ENCODE data around the gene PTPRM.

PTPRM gene

GRCh38 chr18:8167026-8167425 is 599.9 kb downstream of the PTPRM start (continued):
- TF ChIP-seq ISL1 (CRISPR knock-in tag; IDR thresholded peaks at IDR 0.05): no peak
- no peak for TF ChIP-seq ZNF565 (CRISPR knock-in tag; conservative IDR thresholded peaks at IDR 0.05; ENCODE audit: low read depth)

DNA sequence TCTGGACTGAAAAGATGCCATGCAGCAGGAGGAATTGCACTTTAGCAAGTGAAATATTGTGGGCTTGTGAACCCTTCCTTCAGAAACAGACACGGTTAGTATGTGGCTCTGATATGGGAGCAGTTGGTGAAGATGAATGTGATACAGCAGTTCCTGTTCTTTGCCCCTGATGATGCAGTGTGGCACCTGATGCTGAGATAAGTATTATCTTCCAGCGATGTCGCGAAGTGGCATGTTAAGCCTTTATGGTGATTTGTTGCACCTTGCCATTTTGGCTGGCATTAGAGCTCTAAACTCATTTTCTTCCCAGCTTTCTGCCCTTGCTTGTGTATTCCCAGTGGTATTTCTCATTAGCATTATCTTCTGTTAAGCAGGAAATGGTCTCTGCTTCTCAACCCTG is 600.6 kb downstream of the PTPRM start:
- TF ChIP-seq OSR1 (CRISPR knock-in tag; IDR thresholded peaks at IDR 0.05) (no peak), PPARA (CRISPR knock-in tag; IDR thresholded peaks at IDR 0.05; ENCODE audit: borderline replicate concordance) (no peak), ZNF565 (CRISPR knock-in tag; conservative IDR thresholded peaks at IDR 0.05; ENCODE audit: low read depth) (no peak), TOX (CRISPR knock-in tag; IDR thresholded peaks at IDR 0.05; ENCODE audit: borderline replicate concordance) (no peak), GLIS3 (CRISPR knock-in tag; IDR thresholded peaks at IDR 0.05) (no peak), ARNTL (CRISPR knock-in tag; IDR thresholded peaks at IDR 0.05; ENCODE audit: borderline replicate concordance, low read depth) (no peak), CREB5 (CRISPR knock-in tag; IDR thresholded peaks at IDR 0.05; ENCODE audit: low read depth) (no peak), TCF4 (CRISPR knock-in tag; IDR thresholded peaks at IDR 0.05; ENCODE audit: borderline replicate concordance) (no peak), BACH2 (CRISPR knock-in tag; IDR thresholded peaks at IDR 0.05; ENCODE audit: borderline replicate concordance) (no peak), ZNF70 (CRISPR knock-in tag; IDR thresholded peaks at IDR 0.05) (no peak), ZFP30 (CRISPR knock-in tag; IDR thresholded peaks at IDR 0.05) (no peak)
- TF ChIP-seq, protein P1, sequence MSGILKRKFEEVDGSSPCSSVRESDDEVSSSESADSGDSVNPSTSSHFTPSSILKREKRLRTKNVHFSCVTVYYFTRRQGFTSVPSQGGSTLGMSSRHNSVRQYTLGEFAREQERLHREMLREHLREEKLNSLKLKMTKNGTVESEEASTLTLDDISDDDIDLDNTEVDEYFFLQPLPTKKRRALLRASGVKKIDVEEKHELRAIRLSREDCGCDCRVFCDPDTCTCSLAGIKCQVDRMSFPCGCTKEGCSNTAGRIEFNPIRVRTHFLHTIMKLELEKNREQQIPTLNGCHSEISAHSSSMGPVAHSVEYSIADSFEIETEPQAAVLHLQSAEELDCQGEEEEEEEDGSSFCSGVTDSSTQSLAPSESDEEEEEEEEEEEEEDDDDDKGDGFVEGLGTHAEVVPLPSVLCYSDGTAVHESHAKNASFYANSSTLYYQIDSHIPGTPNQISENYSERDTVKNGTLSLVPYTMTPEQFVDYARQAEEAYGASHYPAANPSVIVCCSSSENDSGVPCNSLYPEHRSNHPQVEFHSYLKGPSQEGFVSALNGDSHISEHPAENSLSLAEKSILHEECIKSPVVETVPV (CRISPR knock-in tag; IDR thresholded peaks at IDR 0.05): no peak
- ATAC-seq: no peak

DNA sequence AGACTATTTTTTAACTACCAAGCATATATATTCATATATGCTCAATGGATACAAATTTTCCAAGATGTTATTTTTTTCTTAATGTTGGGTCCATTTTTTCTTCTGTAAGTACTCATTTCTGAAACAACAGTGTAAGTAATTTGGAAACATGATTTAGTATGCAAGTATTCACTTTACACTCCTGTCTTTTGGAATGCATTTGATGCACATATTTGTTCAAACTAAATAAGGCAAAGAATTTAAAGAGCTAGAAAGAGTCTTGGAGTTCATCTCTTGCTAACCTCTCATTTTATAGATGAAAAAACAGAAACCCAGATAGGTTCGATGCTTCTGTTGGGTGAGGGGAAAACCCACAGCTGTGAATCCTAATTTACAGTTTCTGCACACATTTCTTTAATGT is 602.6 kb downstream of the PTPRM start:
- ATAC-seq: no peak
- TF ChIP-seq ARNTL (CRISPR knock-in tag; IDR thresholded peaks at IDR 0.05; ENCODE audit: borderline replicate concordance, low read depth): no peak
- TF ChIP-seq, protein P1 (CRISPR knock-in tag; IDR thresholded peaks at IDR 0.05): no peak
- no peak for TF ChIP-seq PATZ1 (CRISPR knock-in tag; IDR thresholded peaks at IDR 0.05; ENCODE audit: borderline replicate concordance)
- no peak for TF ChIP-seq GLIS3 (CRISPR knock-in tag; IDR thresholded peaks at IDR 0.05)
- TF ChIP-seq CSDC2 (CRISPR knock-in tag; IDR thresholded peaks at IDR 0.05): no peak
- TF ChIP-seq ZFP30 (CRISPR knock-in tag; IDR thresholded peaks at IDR 0.05): no peak
- TF ChIP-seq OSR1 (CRISPR knock-in tag; IDR thresholded peaks at IDR 0.05): no peak
- TF ChIP-seq ZNF8 (CRISPR knock-in tag; IDR thresholded peaks at IDR 0.05): no peak
- no peak for TF ChIP-seq RARB (CRISPR knock-in tag; IDR thresholded peaks at IDR 0.05)
- no peak for TF ChIP-seq TCF4 (CRISPR knock-in tag; IDR thresholded peaks at IDR 0.05; ENCODE audit: borderline replicate concordance)
- TF ChIP-seq, protein P2, sequence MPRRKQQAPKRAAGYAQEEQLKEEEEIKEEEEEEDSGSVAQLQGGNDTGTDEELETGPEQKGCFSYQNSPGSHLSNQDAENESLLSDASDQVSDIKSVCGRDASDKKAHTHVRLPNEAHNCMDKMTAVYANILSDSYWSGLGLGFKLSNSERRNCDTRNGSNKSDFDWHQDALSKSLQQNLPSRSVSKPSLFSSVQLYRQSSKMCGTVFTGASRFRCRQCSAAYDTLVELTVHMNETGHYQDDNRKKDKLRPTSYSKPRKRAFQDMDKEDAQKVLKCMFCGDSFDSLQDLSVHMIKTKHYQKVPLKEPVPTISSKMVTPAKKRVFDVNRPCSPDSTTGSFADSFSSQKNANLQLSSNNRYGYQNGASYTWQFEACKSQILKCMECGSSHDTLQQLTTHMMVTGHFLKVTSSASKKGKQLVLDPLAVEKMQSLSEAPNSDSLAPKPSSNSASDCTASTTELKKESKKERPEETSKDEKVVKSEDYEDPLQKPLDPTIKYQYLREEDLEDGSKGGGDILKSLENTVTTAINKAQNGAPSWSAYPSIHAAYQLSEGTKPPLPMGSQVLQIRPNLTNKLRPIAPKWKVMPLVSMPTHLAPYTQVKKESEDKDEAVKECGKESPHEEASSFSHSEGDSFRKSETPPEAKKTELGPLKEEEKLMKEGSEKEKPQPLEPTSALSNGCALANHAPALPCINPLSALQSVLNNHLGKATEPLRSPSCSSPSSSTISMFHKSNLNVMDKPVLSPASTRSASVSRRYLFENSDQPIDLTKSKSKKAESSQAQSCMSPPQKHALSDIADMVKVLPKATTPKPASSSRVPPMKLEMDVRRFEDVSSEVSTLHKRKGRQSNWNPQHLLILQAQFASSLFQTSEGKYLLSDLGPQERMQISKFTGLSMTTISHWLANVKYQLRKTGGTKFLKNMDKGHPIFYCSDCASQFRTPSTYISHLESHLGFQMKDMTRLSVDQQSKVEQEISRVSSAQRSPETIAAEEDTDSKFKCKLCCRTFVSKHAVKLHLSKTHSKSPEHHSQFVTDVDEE (CRISPR knock-in tag; IDR thresholded peaks at IDR 0.05): no peak
- no peak for TF ChIP-seq POU6F1 (CRISPR knock-in tag; IDR thresholded peaks at IDR 0.05; ENCODE audit: borderline replicate concordance, low read depth)

Measured in SK-N-SH treated with all-trans-retinoic acid at 6 μM for 48 hours (cell line).